GM12878 (cell line): ENCODE results near the gene CPVL.

ENCODE experiments used
- CTCF ChIP-seq, 3 experiments: IDR thresholded peaks in 2 of 3; conservative IDR thresholded peaks in 1 of 3; 2 replicates each; pipeline ENCODE4 v1.5.1; 2011; ENCODE audit warnings: low read depth in 3 of 3, low read length in 3 of 3, mild to moderate bottlenecking in 3 of 3, control low read depth in 2 of 3, moderate library complexity in 2 of 3, inconsistent platforms in 1 of 3, mixed read lengths in 1 of 3; ENCODE audit not compliant: control insufficient read depth in 2 of 3, insufficient read depth in 1 of 3; ENCODE audit errors: extremely low read depth in 1 of 3
- MAX ChIP-seq: IDR thresholded peaks from 2 replicates; pipeline ENCODE4 v1.6.1; 2012; ENCODE audit warnings: low read depth, low read length, improper control_type of control experiment
- REST ChIP-seq: IDR thresholded peaks from 2 replicates; pipeline ENCODE4 v1.6.1; 2012; ENCODE audit warnings: mild to moderate bottlenecking, low read depth, low read length
- SPI1 ChIP-seq: IDR thresholded peaks from 2 replicates; pipeline ENCODE4 v1.6.1; 2011; ENCODE audit warnings: low read depth, mild to moderate bottlenecking, low read length, moderate library complexity, borderline replicate concordance; ENCODE audit not compliant: insufficient read depth
- SUZ12 ChIP-seq: fragments of 200-600 bp; sonication (generic); IDR thresholded peaks from one replicate; pipeline ENCODE4 v1.6.1; 2018; ENCODE audit warnings: antibody characterized with exemption, mild to moderate bottlenecking; ENCODE audit not compliant: unreplicated experiment
- TAF1 ChIP-seq: IDR thresholded peaks from 2 replicates; pipeline ENCODE4 v1.6.1; 2011; ENCODE audit warnings: mild to moderate bottlenecking, low read depth, low read length, borderline replicate concordance
- ZBED1 ChIP-seq: IDR thresholded peaks from 2 replicates; pipeline ENCODE4 v1.6.1; 2016; ENCODE audit warnings: borderline replicate concordance

- TF ChIP-seq CTCF (IDR thresholded peaks at IDR 0.05 in 2 of 3, conservative IDR thresholded peaks at IDR 0.05 in 1 of 3; ENCODE audit: control insufficient read depth in 2 of 3, extremely low read depth in 1 of 3, insufficient read depth in 1 of 3, low read depth in 3 of 3, low read length in 3 of 3) (no peak), SPI1 (no peak), MAX (no peak), ZBED1 (no peak), REST (no peak), TAF1 (no peak), SUZ12 (no peak)
These were observed 160.1 kb downstream of the CPVL start for GRCh38 chr7:28986028-28986764.
